ENCODE data around the gene CIT.

The CIT gene

DNA sequence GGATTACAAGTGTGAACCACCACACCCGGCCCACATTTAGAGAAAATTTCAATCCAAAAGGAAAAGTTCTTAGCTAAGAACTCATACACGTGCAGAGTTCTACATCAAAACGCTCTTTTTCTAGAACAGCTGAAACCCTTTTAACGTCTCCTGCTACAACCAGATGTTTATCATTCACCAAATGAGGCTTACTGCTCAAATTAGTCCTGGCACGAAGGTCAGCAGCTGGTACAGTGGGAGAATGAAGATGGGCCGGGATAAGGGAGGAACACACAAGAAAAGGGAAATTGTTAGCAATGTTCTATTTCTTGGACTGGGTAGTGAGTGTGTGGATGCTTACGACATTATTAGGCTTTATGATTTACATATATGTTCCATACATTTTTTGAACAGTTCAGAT, 171.9 kb downstream of the CIT start:
- H3K9me3 Mint-ChIP-seq = no peaks in the 10 kb centered on the region
- no peaks in the 10 kb centered on the region for H3K27me3 Mint-ChIP-seq (ENCODE audit: low read depth)
- DNase-seq (ENCODE audit: low spot score) = no peak
- H3K36me3 Mint-ChIP-seq (ENCODE audit: low read depth) = peaks cover 52% of the 10 kb centered on the region
- no peak overlapping the region for H3K4me3 Mint-ChIP-seq
- no peaks in the 10 kb centered on the region for H3K4me1 Mint-ChIP-seq (ENCODE audit: low read depth)
- H3K27ac Mint-ChIP-seq = no peak overlapping the region

DNA sequence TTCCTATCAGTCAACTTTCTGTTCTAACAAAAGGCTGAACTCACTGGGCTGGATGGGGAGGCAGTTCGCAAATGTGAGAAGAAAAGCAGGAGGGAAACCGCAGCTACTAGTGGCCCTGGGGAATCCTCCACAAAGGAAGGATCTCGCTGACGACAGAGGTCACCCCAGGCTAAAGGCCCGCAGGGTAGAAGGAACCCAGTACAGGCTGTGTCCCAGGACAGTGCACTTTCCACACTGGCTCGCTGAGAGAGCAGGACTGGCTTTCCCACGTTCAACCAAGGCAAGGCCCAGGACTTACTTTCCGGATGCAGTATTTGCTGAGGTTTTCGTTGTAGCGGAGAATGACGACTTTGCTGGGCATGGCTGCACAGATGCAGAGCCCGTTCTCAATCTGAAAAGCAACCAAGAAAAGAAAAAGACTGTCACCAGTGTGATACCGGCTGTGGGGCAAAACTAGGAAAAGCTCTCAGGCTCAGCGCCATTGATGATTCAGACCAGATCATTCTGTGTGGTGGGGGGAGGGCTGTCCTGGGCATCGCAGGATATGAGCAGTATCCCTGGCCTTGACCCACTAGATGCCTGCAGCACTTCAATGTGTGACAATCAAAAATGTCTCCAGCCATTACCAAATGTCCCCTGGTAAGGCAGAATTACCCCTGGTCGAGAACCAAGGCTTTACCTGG, 172.9 kb downstream of the CIT start:
- Mint-ChIP-seq H3K27me3 (ENCODE audit: low read depth) (no peaks in the 10 kb centered on the region), H3K27ac (no peak overlapping the region), H3K4me1 (ENCODE audit: low read depth) (no peaks in the 10 kb centered on the region), H3K4me3 (no peak overlapping the region), H3K36me3 (ENCODE audit: low read depth) (peaks cover 46% of the 10 kb centered on the region), H3K9me3 (no peaks in the 10 kb centered on the region)
- DNase-seq (ENCODE audit: low spot score) = no peak

GRCh38 chr12:119700078-119700477, 177.0 kb downstream of the CIT start:
- Mint-ChIP-seq H3K27me3 (ENCODE audit: low read depth) (no peaks in the 10 kb centered on the region), H3K27ac (no peak overlapping the region), H3K36me3 (ENCODE audit: low read depth) (peaks cover 30% of the 10 kb centered on the region), H3K4me1 (ENCODE audit: low read depth) (no peaks in the 10 kb centered on the region), H3K9me3 (no peaks in the 10 kb centered on the region), H3K4me3 (no peak overlapping the region)
- no peak for DNase-seq (ENCODE audit: low spot score)

DNA sequence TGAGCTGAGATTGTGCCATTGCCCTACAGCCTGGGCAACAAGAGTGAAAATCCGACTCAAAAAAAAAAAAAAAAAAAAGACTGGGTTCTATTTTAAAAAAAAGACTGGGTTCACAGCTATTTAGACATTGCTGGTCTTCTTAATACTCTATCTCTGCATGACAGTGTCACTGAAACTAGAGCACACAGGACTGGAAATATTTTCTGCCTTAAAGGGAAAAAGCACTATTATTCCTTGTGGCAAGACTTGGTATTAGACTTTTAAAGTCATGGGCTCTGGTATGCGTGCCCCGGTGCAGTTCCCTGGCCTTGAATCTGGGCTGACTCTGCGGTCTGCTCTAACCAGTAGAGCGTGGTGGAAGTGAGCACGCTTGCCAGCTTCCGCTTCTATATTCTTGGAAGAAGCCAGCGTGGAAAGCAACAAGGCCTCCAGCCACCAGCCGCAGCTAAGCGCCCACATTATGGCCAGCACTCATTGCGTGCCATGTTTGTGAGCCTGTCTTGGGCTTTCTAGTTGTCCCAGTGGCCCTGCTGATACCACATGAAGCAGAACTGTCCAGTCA, 177.8 kb downstream of the CIT start:
- Mint-ChIP-seq H3K9me3 (no peaks in the 10 kb centered on the region), H3K27ac (no peak overlapping the region), H3K27me3 (ENCODE audit: low read depth) (no peaks in the 10 kb centered on the region), H3K36me3 (ENCODE audit: low read depth) (peaks cover 25% of the 10 kb centered on the region), H3K4me1 (ENCODE audit: low read depth) (no peaks in the 10 kb centered on the region), H3K4me3 (no peak overlapping the region)
- no peak for DNase-seq (ENCODE audit: low spot score)

GRCh38 chr12:119696943-119697342, 180.2 kb downstream of the CIT start:
- no peak for DNase-seq (ENCODE audit: low spot score)
- Mint-ChIP-seq H3K27me3 (ENCODE audit: low read depth) (no peaks in the 10 kb centered on the region), H3K4me1 (ENCODE audit: low read depth) (no peaks in the 10 kb centered on the region), H3K27ac (no peak overlapping the region), H3K4me3 (no peak overlapping the region), H3K9me3 (no peaks in the 10 kb centered on the region), H3K36me3 (ENCODE audit: low read depth) (peaks cover 34% of the 10 kb centered on the region)

- no peaks in the 10 kb centered on the region for H3K4me1 Mint-ChIP-seq (ENCODE audit: low read depth)
- DNase-seq (ENCODE audit: low spot score) = no peak
Measured at GRCh38 chr12:119695034-119695433, 182.1 kb downstream of the CIT start.

DNA sequence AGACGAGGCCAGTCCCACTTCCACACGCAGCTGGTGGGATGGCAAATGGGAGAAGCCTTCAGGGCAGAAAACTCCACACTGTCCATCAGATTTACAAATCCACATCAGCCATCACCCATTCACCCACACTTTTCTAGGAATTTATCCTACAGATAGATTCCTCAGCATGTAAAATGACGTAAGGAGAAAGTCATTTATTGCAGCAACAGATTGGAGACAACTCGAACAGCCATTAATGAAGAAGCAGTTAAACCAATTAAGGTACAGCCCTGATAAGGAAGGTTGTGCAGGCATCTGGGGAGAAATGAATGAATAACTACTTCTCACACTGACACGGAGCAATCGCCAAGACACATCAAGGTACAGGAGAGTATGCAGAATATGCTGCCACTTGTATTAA, 183.0 kb downstream of the CIT start:
- H3K27ac Mint-ChIP-seq = no peak overlapping the region
- H3K4me3 Mint-ChIP-seq = no peak overlapping the region
- peaks cover 24% of the 10 kb centered on the region for H3K36me3 Mint-ChIP-seq (ENCODE audit: low read depth)
- no peaks in the 10 kb centered on the region for H3K27me3 Mint-ChIP-seq (ENCODE audit: low read depth)
- no peak for DNase-seq (ENCODE audit: low spot score)
- no peaks in the 10 kb centered on the region for H3K4me1 Mint-ChIP-seq (ENCODE audit: low read depth)
- no peaks in the 10 kb centered on the region for H3K9me3 Mint-ChIP-seq

More at GRCh38 chr12:119695034-119695433, 182.1 kb downstream of the CIT start:
- no peak overlapping the region for H3K4me3 Mint-ChIP-seq
- no peaks in the 10 kb centered on the region for H3K27me3 Mint-ChIP-seq (ENCODE audit: low read depth)
- no peak overlapping the region for H3K27ac Mint-ChIP-seq
- H3K36me3 Mint-ChIP-seq (ENCODE audit: low read depth) = peaks cover 25% of the 10 kb centered on the region
- no peaks in the 10 kb centered on the region for H3K9me3 Mint-ChIP-seq

DNA sequence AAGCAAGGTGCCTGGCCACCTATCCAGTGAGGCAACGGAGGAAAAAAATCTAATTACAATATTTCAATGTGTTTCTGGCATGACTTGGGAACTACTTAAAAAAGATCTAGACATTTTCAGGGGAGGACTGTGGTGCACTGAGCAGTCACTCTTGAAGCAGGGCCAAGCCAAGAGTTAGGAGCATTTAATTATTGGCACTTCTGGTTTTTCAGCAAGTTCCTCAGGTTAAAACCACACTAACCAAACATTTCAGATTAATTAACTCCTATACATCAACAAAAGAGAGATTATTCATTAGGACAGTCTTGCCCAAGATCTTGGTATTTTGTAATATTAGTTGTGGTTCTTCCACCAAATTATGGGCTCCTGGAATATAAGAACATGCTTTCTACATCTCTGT, 183.6 kb downstream of the CIT start:
- Mint-ChIP-seq H3K4me3 (no peak overlapping the region), H3K9me3 (no peaks in the 10 kb centered on the region), H3K27me3 (ENCODE audit: low read depth) (no peaks in the 10 kb centered on the region), H3K36me3 (ENCODE audit: low read depth) (peaks cover 27% of the 10 kb centered on the region), H3K27ac (no peak overlapping the region), H3K4me1 (ENCODE audit: low read depth) (no peaks in the 10 kb centered on the region)
- no peak for DNase-seq (ENCODE audit: low spot score)

DNA sequence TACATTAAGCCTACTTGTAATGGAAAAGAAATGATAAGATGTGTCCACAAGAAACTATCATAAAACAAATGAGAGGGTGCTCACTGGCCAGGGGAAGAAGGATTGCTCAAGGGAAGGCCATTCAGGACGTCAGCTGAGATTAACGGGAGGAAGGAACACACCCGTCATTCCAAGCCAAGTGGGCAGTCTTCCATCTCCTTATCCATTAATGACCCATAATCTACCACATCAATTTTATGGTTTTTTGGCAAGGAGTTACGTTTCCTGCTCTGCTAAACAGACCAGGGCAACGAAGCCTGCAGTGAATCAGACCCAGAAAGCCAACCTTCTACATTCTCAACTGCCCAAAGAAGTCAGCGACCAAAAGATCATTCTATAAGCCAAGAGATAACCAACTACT, 184.1 kb downstream of the CIT start:
- H3K4me3 Mint-ChIP-seq = no peak overlapping the region
- no peak overlapping the region for H3K27ac Mint-ChIP-seq
- H3K27me3 Mint-ChIP-seq (ENCODE audit: low read depth) = no peaks in the 10 kb centered on the region
- H3K36me3 Mint-ChIP-seq (ENCODE audit: low read depth) = peaks cover 27% of the 10 kb centered on the region
- no peaks in the 10 kb centered on the region for H3K4me1 Mint-ChIP-seq (ENCODE audit: low read depth)
- DNase-seq (ENCODE audit: low spot score) = no peak
- no peaks in the 10 kb centered on the region for H3K9me3 Mint-ChIP-seq

- no peaks in the 10 kb centered on the region for H3K9me3 Mint-ChIP-seq
- no peak overlapping the region for H3K4me3 Mint-ChIP-seq
- peaks cover 32% of the 10 kb centered on the region for H3K36me3 Mint-ChIP-seq (ENCODE audit: low read depth)
- no peaks in the 10 kb centered on the region for H3K27me3 Mint-ChIP-seq (ENCODE audit: low read depth)
- no peaks in the 10 kb centered on the region for H3K4me1 Mint-ChIP-seq (ENCODE audit: low read depth)
- H3K27ac Mint-ChIP-seq = no peak overlapping the region
- no peak for DNase-seq (ENCODE audit: low spot score)
Measured at GRCh38 chr12:119692410-119692809, 184.7 kb downstream of the CIT start.

- H3K27ac Mint-ChIP-seq = no peak overlapping the region
- H3K4me1 Mint-ChIP-seq (ENCODE audit: low read depth) = no peaks in the 10 kb centered on the region
- no peaks in the 10 kb centered on the region for H3K9me3 Mint-ChIP-seq
- DNase-seq (ENCODE audit: low spot score) = no peak
- no peaks in the 10 kb centered on the region for H3K27me3 Mint-ChIP-seq (ENCODE audit: low read depth)
- peaks cover 32% of the 10 kb centered on the region for H3K36me3 Mint-ChIP-seq (ENCODE audit: low read depth)
- no peak overlapping the region for H3K4me3 Mint-ChIP-seq
Measured at GRCh38 chr12:119691202-119691810, 185.8 kb downstream of the CIT start.

DNA sequence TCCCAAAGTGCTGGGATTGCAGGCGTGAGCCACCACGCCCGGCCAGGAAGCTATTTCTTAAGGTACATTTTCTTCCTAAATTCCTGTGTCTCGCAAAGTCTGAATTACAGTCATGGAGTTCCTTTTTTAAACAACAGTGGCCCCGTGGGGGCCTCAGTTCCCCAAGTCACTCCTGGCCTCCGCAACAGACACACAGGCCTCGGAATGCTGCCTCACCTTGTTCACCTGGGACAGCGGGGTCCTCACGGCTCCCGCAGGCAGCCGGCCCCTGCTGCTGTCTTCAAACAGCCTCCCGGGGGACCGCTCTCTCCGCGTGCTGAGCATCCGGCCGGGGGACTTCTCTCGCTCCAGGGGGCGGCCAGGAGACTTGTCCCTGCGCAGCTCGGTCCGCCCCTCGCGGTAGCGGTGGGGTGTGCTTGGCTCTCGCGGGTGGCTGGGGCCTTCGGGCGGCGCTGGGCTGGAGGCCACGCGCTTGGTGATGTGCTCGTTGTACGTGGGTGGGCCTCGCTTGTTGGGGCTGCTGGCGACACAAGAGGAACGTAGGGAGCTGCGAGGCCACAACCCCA, 187.1 kb downstream of the CIT start:
- no peaks in the 10 kb centered on the region for H3K4me1 Mint-ChIP-seq (ENCODE audit: low read depth)
- DNase-seq (ENCODE audit: low spot score) = no peak
- H3K4me3 Mint-ChIP-seq = no peak overlapping the region
- H3K27ac Mint-ChIP-seq = no peak overlapping the region
- no peaks in the 10 kb centered on the region for H3K27me3 Mint-ChIP-seq (ENCODE audit: low read depth)
- H3K36me3 Mint-ChIP-seq (ENCODE audit: low read depth) = peaks cover 38% of the 10 kb centered on the region
- H3K9me3 Mint-ChIP-seq = no peaks in the 10 kb centered on the region

DNA sequence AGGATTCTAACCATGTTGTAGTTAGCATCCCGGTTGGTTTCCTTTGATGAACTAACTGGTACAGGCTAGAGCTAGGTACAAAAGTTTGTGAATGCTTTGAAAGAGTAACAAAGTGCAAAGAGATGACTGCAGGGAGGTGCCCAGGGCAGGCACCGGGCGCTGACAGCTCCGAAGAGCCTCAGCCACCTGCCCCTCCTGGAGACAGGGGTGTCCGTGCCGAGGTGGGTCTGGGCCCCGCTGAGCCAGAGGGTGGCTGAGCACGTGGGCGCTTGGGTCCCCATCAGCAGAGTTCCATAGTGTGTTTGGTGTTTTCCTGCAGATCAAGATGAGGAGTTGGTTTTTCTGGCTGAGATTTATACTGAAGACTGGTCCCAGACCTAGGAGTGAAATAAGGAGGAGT, 189.2 kb downstream of the CIT start:
- DNase-seq (ENCODE audit: low spot score) = no peak
- Mint-ChIP-seq H3K27me3 (ENCODE audit: low read depth) (no peaks in the 10 kb centered on the region), H3K27ac (no peak overlapping the region), H3K36me3 (ENCODE audit: low read depth) (peaks cover 36% of the 10 kb centered on the region), H3K4me3 (no peak overlapping the region), H3K9me3 (no peaks in the 10 kb centered on the region), H3K4me1 (ENCODE audit: low read depth) (peaks cover 2% of the 10 kb centered on the region)

- Mint-ChIP-seq H3K27me3 (ENCODE audit: low read depth) (no peaks in the 10 kb centered on the region), H3K36me3 (ENCODE audit: low read depth) (peaks cover 37% of the 10 kb centered on the region), H3K27ac (no peak overlapping the region), H3K4me1 (ENCODE audit: low read depth) (peaks cover 7% of the 10 kb centered on the region), H3K9me3 (no peaks in the 10 kb centered on the region), H3K4me3 (no peak overlapping the region)
- no peak for DNase-seq (ENCODE audit: low spot score)
Measured at GRCh38 chr12:119687406-119687805, 189.7 kb downstream of the CIT start.

Data from T-helper 2 cell treated with Interferon-gamma antibody and Interleukin-4, amounts not matched to agents 5 μg/mL and 100 μg/mL, for 36 hours (primary cell).